SH-SY5Y (cell line): ENCODE results near the gene MAJIN.

Experiments used
- GATA2 ChIP-seq: IDR thresholded peaks from 2 replicates; pipeline ENCODE4 v1.6.1; 2011; ENCODE audit warnings: mild to moderate bottlenecking, low read depth, low read length
- GATA3 ChIP-seq: IDR thresholded peaks from 2 replicates; pipeline ENCODE4 v1.6.1; 2011; ENCODE audit warnings: low read depth, mild to moderate bottlenecking, low read length, moderate library complexity

DNA sequence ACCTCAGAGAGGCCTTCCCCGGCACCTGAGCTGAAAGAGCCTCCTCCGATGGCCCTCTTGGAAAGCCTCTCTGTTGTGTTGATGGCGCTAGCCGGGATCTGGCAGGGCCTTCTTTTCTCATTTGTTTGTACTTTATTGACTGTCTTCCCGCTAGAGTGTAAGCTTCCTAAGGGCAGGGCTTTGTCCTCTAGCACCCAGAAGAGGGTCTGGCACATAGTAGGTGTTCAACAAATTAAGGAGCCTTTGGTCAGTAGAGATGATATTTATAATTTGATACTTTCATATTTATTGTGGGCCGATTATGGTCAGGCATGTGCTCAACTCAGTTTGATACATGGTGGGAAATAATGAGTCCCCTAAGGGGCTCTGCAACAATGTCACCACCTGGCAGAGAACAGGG is 46.0 kb upstream of the MAJIN start:
- TF ChIP-seq GATA3 (no peak), GATA2 (no peak)
